ENCODE data around the gene IGF2. TPM values are rescaled to one million over a fixed set of nuclear protein-coding genes. Genes with fewer than 3 reads are reported as not detected.
A peak's percentile ranks its signal among the peaks of the same experiment; 100 is the strongest.

The IGF2 gene
- polyA plus RNA-seq, 1 donor (not counting 4 experiments of a cell fraction or from before 2014, with no cell fraction given): not detected

DNA sequence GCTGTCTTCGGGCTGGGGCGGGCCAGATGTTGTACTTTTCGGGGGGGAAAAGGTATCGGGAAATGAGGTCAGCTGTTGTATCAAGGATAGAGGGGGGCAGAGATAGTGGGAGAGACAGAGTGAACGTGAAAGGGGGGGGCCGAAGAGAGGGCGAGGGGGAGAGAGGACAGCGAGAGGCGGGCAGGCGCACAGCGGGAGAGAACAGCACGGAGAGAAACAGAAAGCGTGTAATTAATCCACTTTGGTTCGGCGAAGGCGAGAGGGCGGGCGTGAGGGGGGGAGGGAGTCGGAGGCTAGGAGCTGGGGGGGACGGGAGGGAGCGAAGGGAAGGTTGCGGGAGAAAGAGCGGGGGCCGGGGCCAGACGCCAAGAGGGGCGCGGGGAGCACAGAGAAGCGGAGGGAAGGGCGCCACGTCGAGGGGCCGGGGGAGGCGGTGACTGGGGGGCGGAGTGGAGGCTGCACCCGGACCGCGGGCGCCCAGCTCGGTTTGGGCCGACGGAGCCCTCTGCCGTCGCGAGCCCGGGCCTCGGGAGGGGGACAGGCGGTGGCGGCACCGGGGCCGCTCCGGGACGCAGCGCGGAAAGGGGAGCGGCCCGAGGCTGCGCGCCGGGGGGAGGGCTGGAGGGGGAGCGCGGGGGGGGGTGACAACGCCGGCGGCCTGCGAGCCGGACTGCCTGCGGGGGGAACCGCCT, 612 bp downstream of the IGF2 start:
- Histone ChIP-seq H4K20me1 (ENCODE audit: control insufficient read depth, extremely low read depth, insufficient read depth, low read length) (peaks cover 5% of the 10 kb centered on the region), H3K4me2 (ENCODE audit: control insufficient read depth, extremely low read depth, insufficient read depth, low read depth, low read length) (peak overlapping the region; percentile 51), H3K27ac (ENCODE audit: control insufficient read depth, insufficient read depth, low read length) (no peak overlapping the region), H3K4me3 (ENCODE audit: control insufficient read depth in 2 of 3, extremely low read depth in 1 of 3, insufficient read depth in 2 of 3, low read depth in 1 of 3, low read length in 3 of 3) (no peak overlapping the region), H3K9me1 (ENCODE audit: control insufficient read depth, extremely low read depth, insufficient read depth, low read length) (no peaks in the 10 kb centered on the region), H3K36me3 (ENCODE audit: control insufficient read depth in 2 of 2, extremely low read depth in 1 of 2, insufficient read depth in 2 of 2, low read length in 2 of 2) (no peaks in the 10 kb centered on the region), H3K9ac (ENCODE audit: control insufficient read depth, extremely low read depth, insufficient read depth, low read length) (no peak overlapping the region), H2AFZ (ENCODE audit: control insufficient read depth, low read length) (no peak overlapping the region), H3K27me3 (ENCODE audit: control insufficient read depth, extremely low read depth, insufficient read depth, low read length) (peaks cover 86% of the 10 kb centered on the region), H3K9me3 (ENCODE audit: control insufficient read depth, low read depth, low read length) (no peaks in the 10 kb centered on the region), H3K79me2 (ENCODE audit: control insufficient read depth, insufficient read depth, low read length) (no peaks in the 10 kb centered on the region), H3K4me1 (ENCODE audit: control insufficient read depth, extremely low read depth, insufficient read depth, low read length) (peaks cover 12% of the 10 kb centered on the region)
- FAIRE-seq: no peak
- TF ChIP-seq, protein P1, sequence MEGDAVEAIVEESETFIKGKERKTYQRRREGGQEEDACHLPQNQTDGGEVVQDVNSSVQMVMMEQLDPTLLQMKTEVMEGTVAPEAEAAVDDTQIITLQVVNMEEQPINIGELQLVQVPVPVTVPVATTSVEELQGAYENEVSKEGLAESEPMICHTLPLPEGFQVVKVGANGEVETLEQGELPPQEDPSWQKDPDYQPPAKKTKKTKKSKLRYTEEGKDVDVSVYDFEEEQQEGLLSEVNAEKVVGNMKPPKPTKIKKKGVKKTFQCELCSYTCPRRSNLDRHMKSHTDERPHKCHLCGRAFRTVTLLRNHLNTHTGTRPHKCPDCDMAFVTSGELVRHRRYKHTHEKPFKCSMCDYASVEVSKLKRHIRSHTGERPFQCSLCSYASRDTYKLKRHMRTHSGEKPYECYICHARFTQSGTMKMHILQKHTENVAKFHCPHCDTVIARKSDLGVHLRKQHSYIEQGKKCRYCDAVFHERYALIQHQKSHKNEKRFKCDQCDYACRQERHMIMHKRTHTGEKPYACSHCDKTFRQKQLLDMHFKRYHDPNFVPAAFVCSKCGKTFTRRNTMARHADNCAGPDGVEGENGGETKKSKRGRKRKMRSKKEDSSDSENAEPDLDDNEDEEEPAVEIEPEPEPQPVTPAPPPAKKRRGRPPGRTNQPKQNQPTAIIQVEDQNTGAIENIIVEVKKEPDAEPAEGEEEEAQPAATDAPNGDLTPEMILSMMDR (optimal IDR thresholded peaks at IDR 0.05 in 1 of 3, IDR thresholded peaks at IDR 0.05 in 1 of 3, conservative IDR thresholded peaks at IDR 0.05 in 1 of 3; ENCODE audit: extremely low read depth in 1 of 3, insufficient read depth in 2 of 3, low read length in 3 of 3): no peak
- peak; percentile 87 for TF ChIP-seq EZH2 (IDR thresholded peaks at IDR 0.05; ENCODE audit: low read length)
- dilution Hi-C loops (cut with MboI; ENCODE audit: extremely low pct_ligation_motif_present, low sequenced_read_pairs): no loop called here
- no peak for DNase-seq (ENCODE audit: low read depth, low spot score)

DNA sequence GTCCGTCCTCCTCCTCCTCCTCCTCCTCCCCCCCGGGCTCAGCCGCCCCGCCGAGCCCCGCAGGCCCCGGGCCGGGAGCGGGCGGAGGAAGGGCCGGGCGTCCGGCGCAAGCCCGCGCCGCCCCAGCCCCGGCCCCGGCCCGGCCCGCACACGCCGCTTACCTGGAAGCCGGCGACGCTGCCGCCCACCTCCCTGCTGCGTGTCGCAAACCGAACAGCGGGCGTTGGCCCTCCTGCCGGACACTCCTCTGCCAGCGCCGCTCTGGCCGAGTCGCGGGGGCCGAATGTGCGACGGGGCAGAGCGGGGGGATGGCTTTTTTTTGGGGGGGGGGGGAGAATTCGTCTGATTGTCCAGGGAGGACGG, 1.1 kb downstream of the IGF2 start:
- no peaks in the 10 kb centered on the region for H3K9me1 ChIP-seq (ENCODE audit: control insufficient read depth, extremely low read depth, insufficient read depth, low read length)
- peaks cover 9% of the 10 kb centered on the region for H3K4me1 ChIP-seq (ENCODE audit: control insufficient read depth, extremely low read depth, insufficient read depth, low read length)
- peaks cover 88% of the 10 kb centered on the region for H3K27me3 ChIP-seq (ENCODE audit: control insufficient read depth, extremely low read depth, insufficient read depth, low read length)
- FAIRE-seq (no peak), DNase-seq (ENCODE audit: low read depth, low spot score) (no peak)
- no peaks in the 10 kb centered on the region for H3K36me3 ChIP-seq (ENCODE audit: control insufficient read depth in 2 of 2, extremely low read depth in 1 of 2, insufficient read depth in 2 of 2, low read length in 2 of 2)
- H3K79me2 ChIP-seq (ENCODE audit: control insufficient read depth, insufficient read depth, low read length): no peaks in the 10 kb centered on the region
- dilution Hi-C loops (cut with MboI; ENCODE audit: extremely low pct_ligation_motif_present, low sequenced_read_pairs): no loop called here
- TF ChIP-seq EZH2 (IDR thresholded peaks at IDR 0.05; ENCODE audit: low read length): no peak
- TF ChIP-seq, protein P1 (optimal IDR thresholded peaks at IDR 0.05 in 1 of 3, IDR thresholded peaks at IDR 0.05 in 1 of 3, conservative IDR thresholded peaks at IDR 0.05 in 1 of 3; ENCODE audit: extremely low read depth in 1 of 3, insufficient read depth in 2 of 3, low read length in 3 of 3): no peak
- H3K9ac ChIP-seq (ENCODE audit: control insufficient read depth, extremely low read depth, insufficient read depth, low read length): no peak overlapping the region
- peaks cover 5% of the 10 kb centered on the region for H4K20me1 ChIP-seq (ENCODE audit: control insufficient read depth, extremely low read depth, insufficient read depth, low read length)
- H3K4me3 ChIP-seq (ENCODE audit: control insufficient read depth in 2 of 3, extremely low read depth in 1 of 3, insufficient read depth in 2 of 3, low read depth in 1 of 3, low read length in 3 of 3): no peak overlapping the region
- peak overlapping the region; percentile 51 for H3K4me2 ChIP-seq (ENCODE audit: control insufficient read depth, extremely low read depth, insufficient read depth, low read depth, low read length)
- no peak overlapping the region for H2AFZ ChIP-seq (ENCODE audit: control insufficient read depth, low read length)
- no peak overlapping the region for H3K27ac ChIP-seq (ENCODE audit: control insufficient read depth, insufficient read depth, low read length)
- H3K9me3 ChIP-seq (ENCODE audit: control insufficient read depth, low read depth, low read length): no peaks in the 10 kb centered on the region
